Spinal cord (tissue), 10 donors: Measurements from ENCODE around the gene GYS1. TPM values are rescaled to one million over a fixed set of nuclear protein-coding genes. Genes with fewer than 3 reads are reported as not detected.
"Not testable (repeated sequence)": the region's sequence is repeated elsewhere in the genome, so short reads cannot be mapped to it uniquely, and the experiment has no call there.

Experiments used
- DNase-seq, 6 donors: peaks; one replicate each; pipeline versions ENCODE4 v3.0.0 to v3.0.0-alpha.2; 2013 to 2015; ENCODE audit warnings: low spot score in 6 of 6, low read depth in 4 of 6
- H3K27ac ChIP-seq: one replicate; pipeline ENCODE4 v1.5.1; 2013; ENCODE audit warnings: low read depth, low read length, control low read depth
- H3K27me3 ChIP-seq: one replicate; pipeline ENCODE4 v1.6.1; 2013; ENCODE audit warnings: low read length; ENCODE audit not compliant: control insufficient read depth, insufficient read depth
- H3K36me3 ChIP-seq: one replicate; pipeline ENCODE4 v1.6.1; 2013; ENCODE audit warnings: low read length; ENCODE audit not compliant: control insufficient read depth, insufficient read depth
- H3K4me1 ChIP-seq: one replicate; pipeline ENCODE4 v1.6.1; 2013; ENCODE audit warnings: low read length; ENCODE audit not compliant: control insufficient read depth, insufficient read depth
- H3K4me3 ChIP-seq: one replicate; pipeline ENCODE4 v1.5.1; 2013; ENCODE audit warnings: low read depth, low read length, control low read depth
- H3K9me3 ChIP-seq: one replicate; pipeline ENCODE4 v1.6.1; 2013; ENCODE audit warnings: low read length; ENCODE audit not compliant: control insufficient read depth, insufficient read depth
- WGBS: methylation state at CpG from one replicate; pipeline ENCODE4 v1.1.5; 2013; ENCODE audit warnings: missing lambda C conversion rate; ENCODE audit not compliant: insufficient coverage; 5-methylcytosine and 5-hydroxymethylcytosine counted together
- long read RNA-seq, 4 donors: transcript quantifications; one replicate each; lab custom pipeline, GENCODE V29; 2026
- polyA plus RNA-seq, 2 donors: library from polyadenylated mRNA; unstranded; fragments of 120-200 nt; gene quantifications; one replicate each; pipeline ENCODE4 v1.2.1, GENCODE V29; 2013; ENCODE audit not compliant: insufficient read length in 2 of 2
- total RNA-seq, 2 donors: library from RNA; depleted of rRNA in 1 of 2; stranded (reverse); fragments of 120-200 nt in 1 of 2; fragments of >200 nt in 1 of 2; gene quantifications; one replicate each; pipeline versions ENCODE4 v1.2.3 to v1.2.4, GENCODE V29; 2013 to 2014
- donor health status: healthy.

The GYS1 gene
- total RNA-seq (10 to 100 TPM; 22.0 to 30.9 TPM), polyA plus RNA-seq (10 to 100 TPM; 35.4 to 47.5 TPM)
- long read RNA-seq, donor 1, partial matches to known transcripts = 0 of 3 reads
- long read RNA-seq, donor 1, other reads (novel, unspliced or antisense) = 0 of 3 reads
- long read RNA-seq, donor 2 = 0 reads
- long read RNA-seq, donor 3, partial matches to known transcripts = 0 of 5 reads
- long read RNA-seq, donor 3, other reads (novel, unspliced or antisense) = 0 of 5 reads
- long read RNA-seq, donor 4, partial matches to known transcripts = 194 of 236 reads
- long read RNA-seq, donor 4, other reads (novel, unspliced or antisense) = 41 of 236 reads

DNA sequence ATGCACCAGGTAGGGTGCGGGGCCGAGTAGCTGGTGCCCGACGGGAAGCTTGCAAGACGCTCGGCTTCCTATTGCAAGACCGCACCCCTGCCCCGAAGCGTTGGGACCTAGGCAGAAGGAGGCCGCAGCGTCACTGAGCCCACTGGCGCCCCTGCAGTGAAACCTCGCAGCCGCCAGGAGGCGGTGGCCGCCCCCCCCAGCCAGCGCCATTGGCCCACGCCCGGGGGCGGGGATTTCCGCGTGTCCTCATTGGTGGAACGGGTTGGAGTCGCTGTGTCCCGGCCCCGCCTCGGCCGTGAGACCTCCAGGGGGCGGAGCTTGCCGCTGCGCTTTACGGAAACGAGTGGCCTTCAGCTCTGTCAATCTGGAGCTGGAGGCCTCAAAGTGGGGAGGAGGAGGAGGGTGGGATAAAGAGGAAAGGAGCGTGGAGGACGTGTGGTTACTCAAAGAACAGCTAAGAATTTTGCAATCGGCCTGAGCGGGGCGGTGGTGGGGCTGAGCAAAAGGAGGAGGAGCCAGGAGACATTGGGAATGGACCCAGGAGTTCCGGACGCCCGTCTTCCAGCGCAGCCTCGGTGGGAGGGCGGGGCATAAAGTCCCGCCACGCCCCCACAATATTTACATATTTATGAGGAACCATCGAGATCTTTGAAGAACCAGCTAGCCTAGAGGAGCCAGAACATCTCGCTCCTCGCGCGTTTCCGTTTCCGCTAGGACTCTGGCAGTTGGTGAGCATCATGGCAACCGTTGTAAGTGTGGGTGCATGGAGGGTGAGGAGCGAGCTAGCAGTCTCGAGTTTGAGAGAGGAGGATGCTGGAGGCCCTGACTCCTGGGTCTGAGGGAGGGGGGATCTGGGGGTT lies at the start of gene GYS1, which contains the start of gene RUVBL2:
GYS1 (minus strand) TSS at position 135 of the 860 bp plus-strand sequence. CDS start 197 bp downstream, outside the sequence.
RUVBL2 (plus strand) TSS at position 713 of the 860 bp plus-strand sequence; CDS start at position 738, 25 bp downstream.
- H3K27me3 ChIP-seq = no peaks in the 10 kb centered on the region
- peak within 1 kb of the TSS; percentile 98 for H3K27ac ChIP-seq
- peak within 1 kb of the TSS; percentile 90 for H3K4me3 ChIP-seq
- H3K9me3 ChIP-seq = no peaks in the 10 kb centered on the region
- peaks cover 31% of the 10 kb centered on the region for H3K36me3 ChIP-seq
- peak; percentile 99 to 100 (median 100) for DNase-seq
- peaks cover 35% of the 10 kb centered on the region for H3K4me1 ChIP-seq
- under 1% methylated on average over 51 of the region's 56 CpGs for WGBS

DNA sequence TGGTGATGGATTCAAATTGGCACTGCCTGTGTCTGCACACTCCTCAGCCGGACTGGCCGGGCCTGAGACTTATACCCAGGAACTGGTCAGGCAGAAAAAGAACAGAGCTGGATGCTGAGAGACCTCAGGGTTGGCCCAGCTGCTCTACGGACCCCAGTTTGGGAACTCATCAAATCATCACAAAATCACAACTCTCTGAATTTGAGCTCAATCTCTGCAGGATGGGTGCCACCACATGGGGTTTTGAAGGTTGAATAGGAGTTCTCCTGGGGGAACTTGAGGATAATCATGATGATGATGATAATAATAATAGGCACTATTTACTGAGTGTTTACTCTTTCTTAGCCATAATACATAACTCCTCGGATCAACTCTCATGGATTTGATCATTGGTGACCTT lies 49.6 kb upstream of the GYS1 start:
- not testable (repeated sequence) for DNase-seq, H3K27me3 ChIP-seq, H3K36me3 ChIP-seq, H3K4me1 ChIP-seq, H3K27ac ChIP-seq, H3K9me3 ChIP-seq, H3K4me3 ChIP-seq
- WGBS = no CpG with 5 or more reads among the region's 4 CpGs

DNA sequence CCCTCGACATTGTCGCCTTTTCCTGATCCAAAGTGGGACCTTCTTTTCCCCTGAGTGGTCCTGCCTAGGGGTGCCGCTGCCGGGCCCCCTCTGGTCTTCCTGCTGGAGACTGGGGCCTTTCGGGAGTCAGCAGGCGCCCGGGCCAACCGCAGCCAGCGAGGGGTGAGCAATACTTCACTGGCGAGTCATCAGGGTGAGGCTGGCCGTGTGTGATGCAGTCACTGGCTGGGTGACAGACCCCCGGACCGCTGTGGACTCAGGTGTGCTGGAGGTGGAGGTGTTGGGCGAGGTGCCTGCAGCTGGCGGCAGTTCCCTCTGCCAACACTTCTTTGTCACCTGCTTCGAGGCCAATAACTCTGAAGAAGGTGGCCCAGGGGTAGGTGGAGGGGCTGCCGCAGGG lies 49.1 kb upstream of the GYS1 start:
- no peaks in the 10 kb centered on the region for H3K36me3 ChIP-seq
- H3K27me3 ChIP-seq = no peaks in the 10 kb centered on the region
- H3K4me1 ChIP-seq = no peaks in the 10 kb centered on the region
- H3K27ac ChIP-seq = no peak overlapping the region
- 83% methylated on average over 14 of the region's 17 CpGs for WGBS
- no peaks in the 10 kb centered on the region for H3K9me3 ChIP-seq
- no peak overlapping the region for H3K4me3 ChIP-seq
- no peak for DNase-seq

DNA sequence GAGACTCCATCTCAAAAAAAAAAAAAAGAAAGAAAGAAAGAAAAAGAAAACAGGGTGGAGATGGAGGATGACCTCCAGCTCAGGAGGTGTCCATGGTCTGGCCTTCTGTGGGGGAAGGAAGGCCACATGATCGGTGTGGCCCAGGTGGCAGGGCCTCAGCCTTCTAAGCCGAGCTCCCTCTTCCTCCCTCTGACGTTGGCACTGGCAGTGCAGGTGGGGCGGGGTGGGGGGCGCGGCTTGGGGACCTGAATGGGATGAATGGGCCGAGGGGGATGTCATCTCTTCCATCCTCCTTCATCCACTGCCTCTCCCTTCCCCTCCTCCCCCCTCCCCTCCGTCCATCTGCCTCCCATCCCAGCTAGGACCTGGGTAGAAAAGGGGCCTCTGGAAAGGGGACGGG lies 46.6 kb upstream of the GYS1 start:
- 83% methylated on average over 1 of the region's 9 CpGs for WGBS

DNA sequence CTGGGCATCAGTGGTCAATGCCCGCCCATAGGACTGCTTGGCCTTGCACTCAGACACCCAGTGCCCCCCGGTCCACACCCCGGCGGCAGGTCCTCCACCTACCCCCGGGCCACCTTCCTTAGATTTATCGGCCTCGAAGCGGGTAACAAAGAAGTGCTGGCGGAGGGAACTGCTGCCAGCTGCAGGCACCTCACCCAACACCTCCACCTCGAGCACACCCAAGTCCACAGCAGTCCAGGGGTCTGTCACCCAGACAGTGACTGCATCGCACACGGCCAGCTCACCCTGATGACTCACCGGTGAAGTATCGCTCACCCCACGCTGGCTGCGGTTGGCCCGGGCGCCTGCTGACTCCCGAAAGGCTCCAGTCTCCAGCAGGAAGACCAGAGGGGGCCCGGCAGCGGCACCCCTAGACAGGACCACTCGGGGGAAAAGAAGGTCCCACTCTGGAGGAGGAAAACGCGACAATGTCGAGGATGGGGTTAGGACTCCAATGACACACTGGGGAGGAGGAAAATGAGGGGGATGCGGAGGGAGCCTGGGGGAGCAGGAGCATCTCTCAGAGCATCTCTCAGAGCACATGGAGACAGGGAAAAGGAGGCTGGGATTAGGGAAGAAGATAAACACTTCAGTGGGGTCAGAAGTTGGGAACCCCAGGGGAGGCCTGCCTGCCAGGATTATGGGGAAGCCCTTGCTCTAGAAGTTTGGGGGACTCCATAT lies 45.6 kb upstream of the GYS1 start:
- H3K4me3 ChIP-seq, H3K27ac ChIP-seq, H3K9me3 ChIP-seq, H3K36me3 ChIP-seq, H3K4me1 ChIP-seq, DNase-seq, H3K27me3 ChIP-seq: not testable (repeated sequence)
- 93% methylated on average over 23 of the region's 26 CpGs for WGBS

More for the DNA sequence above, 46.6 kb upstream of the GYS1 start:
- not testable (repeated sequence) for H3K9me3 ChIP-seq, H3K4me1 ChIP-seq, H3K27me3 ChIP-seq, H3K27ac ChIP-seq, H3K4me3 ChIP-seq, DNase-seq, H3K36me3 ChIP-seq

DNA sequence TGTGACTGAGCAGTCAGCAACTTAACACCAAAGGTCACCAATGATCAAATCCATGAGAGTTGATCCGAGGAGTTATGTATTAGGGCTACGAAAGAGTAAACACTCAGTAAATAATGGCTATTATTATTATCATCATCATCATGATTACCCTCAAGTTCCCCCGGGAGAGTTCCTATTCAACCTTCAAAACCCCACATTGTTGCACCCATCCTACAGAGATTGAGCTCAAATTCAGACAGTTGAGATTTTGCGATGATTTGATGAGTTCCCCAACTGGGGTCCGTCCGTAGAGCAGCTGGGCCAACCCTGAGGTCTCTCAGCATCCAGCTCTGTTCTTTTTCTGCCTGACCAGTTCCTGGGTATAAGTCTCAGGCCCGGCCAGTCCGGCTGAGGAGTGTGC lies 45.0 kb upstream of the GYS1 start:
- H3K27ac ChIP-seq, H3K4me3 ChIP-seq: not testable (repeated sequence)

DNA sequence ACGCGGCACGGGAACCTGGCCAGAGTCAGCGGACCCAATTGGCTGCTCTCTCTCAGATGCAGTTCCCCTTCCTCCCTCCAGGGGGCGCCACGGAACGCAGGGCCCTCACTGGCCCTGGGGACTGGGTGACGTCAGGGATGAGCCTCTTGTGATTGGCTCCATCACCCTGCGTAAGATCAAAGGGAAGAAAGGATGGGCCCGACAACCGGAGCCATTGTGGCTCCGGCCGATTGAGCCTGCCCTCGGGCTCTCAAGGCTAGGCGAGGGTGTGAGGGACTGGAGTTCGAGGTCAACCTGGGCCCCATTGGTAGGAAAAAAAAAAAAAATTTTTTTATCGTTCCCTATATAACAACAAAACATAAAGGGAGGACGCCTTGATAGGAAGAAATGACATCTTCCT lies 43.7 kb upstream of the GYS1 start, which contains the start of gene CGB1:
CGB1 (minus strand) TSS at position 81 of the 400 bp plus-strand sequence. CDS start 184 bp downstream, outside the sequence.
- not testable (repeated sequence) for DNase-seq, H3K4me1 ChIP-seq, H3K27me3 ChIP-seq, H3K9me3 ChIP-seq, H3K36me3 ChIP-seq, H3K4me3 ChIP-seq, H3K27ac ChIP-seq
- 31% methylated on average over 8 of the region's 18 CpGs for WGBS

More for the DNA sequence above, 45.0 kb upstream of the GYS1 start:
- not testable (repeated sequence) for DNase-seq, H3K4me1 ChIP-seq, H3K36me3 ChIP-seq, H3K9me3 ChIP-seq, H3K27me3 ChIP-seq
- WGBS = no CpG with 5 or more reads among the region's 8 CpGs

DNA sequence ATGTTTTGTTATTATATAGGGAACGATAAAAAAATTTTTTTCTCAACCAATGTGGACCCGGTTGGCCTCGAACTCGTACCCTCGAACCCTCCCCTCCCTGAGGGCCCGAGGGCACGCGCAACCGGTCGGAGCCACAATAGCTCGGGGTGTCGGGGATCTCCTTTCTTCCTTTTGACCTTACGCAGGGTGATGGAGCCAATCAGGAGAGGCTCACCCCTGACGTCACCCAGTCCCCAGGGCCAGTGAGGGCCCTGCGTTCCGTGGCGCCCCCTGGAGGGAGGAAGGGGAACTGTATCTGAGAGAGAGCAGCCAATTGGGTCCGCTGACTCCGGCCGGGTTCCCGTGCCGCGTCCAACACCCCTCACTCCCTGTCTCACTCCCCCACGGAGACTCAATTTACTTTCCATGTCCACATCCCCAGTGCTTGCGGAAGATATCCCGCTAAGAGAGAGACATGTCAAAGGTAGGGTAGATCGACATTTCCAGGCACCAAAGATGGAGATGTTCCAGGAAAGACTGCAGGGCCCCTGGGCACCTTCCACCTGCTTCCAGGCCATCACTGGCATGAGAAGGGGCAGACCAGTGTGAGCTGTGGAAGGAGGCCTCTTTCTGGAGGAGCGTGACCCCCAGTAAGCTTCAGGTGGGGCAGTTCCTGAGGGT lies 38.7 kb upstream of the GYS1 start, which contains the start of gene CGB2:
CGB2 (plus strand) TSS at position 249 of the 660 bp plus-strand sequence; CDS start at position 455, 206 bp downstream.
- not testable (repeated sequence) for H3K36me3 ChIP-seq, H3K9me3 ChIP-seq, H3K4me3 ChIP-seq, H3K27ac ChIP-seq, DNase-seq, H3K4me1 ChIP-seq, H3K27me3 ChIP-seq
- 78% methylated on average over 2 of the region's 28 CpGs for WGBS

DNA sequence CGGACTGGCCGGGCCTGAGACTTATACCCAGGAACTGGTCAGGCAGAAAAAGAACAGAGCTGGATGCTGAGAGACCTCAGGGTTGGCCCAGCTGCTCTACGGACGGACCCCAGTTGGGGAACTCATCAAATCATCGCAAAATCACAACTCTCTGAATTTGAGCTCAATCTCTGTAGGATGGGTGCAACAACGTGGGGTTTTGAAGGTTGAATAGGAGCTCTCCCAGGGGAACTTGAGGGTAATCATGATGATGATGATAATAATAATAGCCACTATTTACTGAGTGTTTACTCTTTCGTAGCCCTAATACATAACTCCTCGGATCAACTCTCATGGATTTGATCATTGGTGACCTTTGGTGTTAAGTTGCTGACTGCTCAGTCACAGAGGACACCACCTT lies 37.2 kb upstream of the GYS1 start:
- not testable (repeated sequence) for H3K4me3 ChIP-seq, H3K9me3 ChIP-seq, H3K27ac ChIP-seq, H3K4me1 ChIP-seq, H3K36me3 ChIP-seq, H3K27me3 ChIP-seq, DNase-seq
- no CpG with 5 or more reads among the region's 8 CpGs for WGBS
